ENCODE data around the gene KRT34.

GRCh38 chr17:41391535-41391934 lies 9.4 kb upstream of the KRT34 start:
- TF ChIP-seq CTCF (conservative IDR thresholded peaks at IDR 0.05; ENCODE audit: low read depth in 2 of 2) = no peak
- no peak for TF ChIP-seq STAT1 (IDR thresholded peaks at IDR 0.05; ENCODE audit: unreplicated experiment)
- TF ChIP-seq EZH2phosphoT487 (IDR thresholded peaks at IDR 0.05; ENCODE audit: unreplicated experiment) = no peak
- TF ChIP-seq EZH2 (IDR thresholded peaks at IDR 0.05; ENCODE audit: low read depth, unreplicated experiment) = no peak
- TF ChIP-seq POLR2AphosphoS5 (IDR thresholded peaks at IDR 0.05; ENCODE audit: low read depth) = no peak
- TF ChIP-seq REST (IDR thresholded peaks at IDR 0.05; ENCODE audit: unreplicated experiment) = no peak
- TF ChIP-seq ZNF114 (CRISPR knock-in tag; IDR thresholded peaks at IDR 0.05) = no peak
- TF ChIP-seq ZNF462 (CRISPR knock-in tag; IDR thresholded peaks at IDR 0.05) = no peak
- no peak for TF ChIP-seq CREB1 (CRISPR knock-in tag; IDR thresholded peaks at IDR 0.05; ENCODE audit: low read depth)
- TF ChIP-seq NANOG (IDR thresholded peaks at IDR 0.05; ENCODE audit: borderline replicate concordance) = no peak
- TF ChIP-seq ZNF331 (CRISPR knock-in tag; IDR thresholded peaks at IDR 0.05; ENCODE audit: low read depth) = no peak
